Measurements from ENCODE around the gene SLC66A3. TPM values are rescaled to one million over a fixed set of nuclear protein-coding genes. Genes with fewer than 3 reads are reported as not detected.

Gene SLC66A3
- 29.0 to 43.0 TPM (median 37.1 TPM) in 5 replicates for total RNA-seq (2022; extraction: Qiagen RNA extraction; ENCODE audit: low read depth)

DNA sequence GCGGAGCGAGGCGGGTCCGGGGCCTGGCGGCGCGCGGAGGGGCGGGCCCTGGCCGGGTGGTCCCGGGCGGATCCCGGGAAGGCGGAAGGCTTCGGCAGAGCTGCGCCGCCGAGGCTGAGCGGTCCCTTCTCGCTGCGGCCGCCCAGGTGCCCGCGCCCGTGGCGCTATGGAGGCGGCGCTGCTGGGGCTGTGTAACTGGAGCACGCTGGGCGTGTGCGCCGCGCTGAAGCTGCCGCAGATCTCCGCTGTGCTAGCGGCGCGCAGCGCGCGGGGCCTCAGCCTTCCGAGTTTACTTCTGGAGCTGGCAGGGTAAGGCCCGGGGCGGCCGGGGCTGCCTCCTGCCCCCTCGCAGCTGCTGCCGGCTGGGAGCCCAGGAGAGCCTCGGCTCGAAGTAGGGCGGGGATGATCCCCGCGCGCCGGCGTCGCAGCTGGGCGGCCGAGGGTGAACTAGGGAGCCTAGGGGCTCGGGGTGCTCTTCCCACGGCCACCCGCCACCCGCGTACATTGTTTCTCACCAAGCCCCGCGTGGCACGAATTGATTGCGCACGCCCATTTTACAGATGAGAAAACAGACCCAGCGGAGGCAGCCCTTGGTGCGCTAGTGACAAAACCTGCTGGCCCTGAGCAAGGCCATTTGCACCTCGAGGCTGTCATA lies at the start of gene SLC66A3:
Gene SLC66A3, plus strand, starts transcription at position 87 of the 655 bp plus-strand sequence. Its CDS starts 80 bp downstream, at position 167.

Other genes with a start within 250 kb of the SLC66A3 start
- 24.5 to 43.7 TPM (median 39.9 TPM) in 5 replicates for gene KCNF1, start 243.5 kb upstream of the SLC66A3 start, total RNA-seq (2022; extraction: Qiagen RNA extraction; ENCODE audit: low read depth)
- 16.2 to 36.7 TPM (median 29.1 TPM) in 5 replicates for gene ROCK2, start 189.2 kb downstream of the SLC66A3 start, total RNA-seq (2022; extraction: Qiagen RNA extraction; ENCODE audit: low read depth)

All from A549 treated with RU486 at 1 μM for 4 hours (cell line).